SK-N-SH (cell line): ENCODE data around the gene CCNL2.

Source experiments
- SMC3 ChIP-seq: IDR thresholded peaks from 2 replicates; pipeline ENCODE4 v1.6.1; 2012; ENCODE audit warnings: low read depth, low read length, improper control_type of control experiment
- TF ChIP-seq, protein P1 (sequence below): fragments of 200-600 bp; sonication (generic); IDR thresholded peaks from 2 replicates; pipeline ENCODE4 v1.6.1; 2017; ENCODE audit warnings: antibody characterized with exemption, mild to moderate bottlenecking, moderate library complexity

- TF ChIP-seq, protein P1, sequence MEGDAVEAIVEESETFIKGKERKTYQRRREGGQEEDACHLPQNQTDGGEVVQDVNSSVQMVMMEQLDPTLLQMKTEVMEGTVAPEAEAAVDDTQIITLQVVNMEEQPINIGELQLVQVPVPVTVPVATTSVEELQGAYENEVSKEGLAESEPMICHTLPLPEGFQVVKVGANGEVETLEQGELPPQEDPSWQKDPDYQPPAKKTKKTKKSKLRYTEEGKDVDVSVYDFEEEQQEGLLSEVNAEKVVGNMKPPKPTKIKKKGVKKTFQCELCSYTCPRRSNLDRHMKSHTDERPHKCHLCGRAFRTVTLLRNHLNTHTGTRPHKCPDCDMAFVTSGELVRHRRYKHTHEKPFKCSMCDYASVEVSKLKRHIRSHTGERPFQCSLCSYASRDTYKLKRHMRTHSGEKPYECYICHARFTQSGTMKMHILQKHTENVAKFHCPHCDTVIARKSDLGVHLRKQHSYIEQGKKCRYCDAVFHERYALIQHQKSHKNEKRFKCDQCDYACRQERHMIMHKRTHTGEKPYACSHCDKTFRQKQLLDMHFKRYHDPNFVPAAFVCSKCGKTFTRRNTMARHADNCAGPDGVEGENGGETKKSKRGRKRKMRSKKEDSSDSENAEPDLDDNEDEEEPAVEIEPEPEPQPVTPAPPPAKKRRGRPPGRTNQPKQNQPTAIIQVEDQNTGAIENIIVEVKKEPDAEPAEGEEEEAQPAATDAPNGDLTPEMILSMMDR = no peak
- no peak for TF ChIP-seq SMC3
Measured at GRCh38 chr1:1340791-1341548, 58.2 kb downstream of the CCNL2 start.
